Vagina (tissue), 2 donors: Measurements from ENCODE around the gene MRPL34.
"Not testable (repeated sequence)": the region's sequence is repeated elsewhere in the genome, so short reads cannot be mapped to it uniquely, and the experiment has no call there.

Source experiments
- POLR2A ChIP-seq, 2 donors: fragments of 450-650 bp; IDR thresholded peaks; one replicate each; pipeline ENCODE4 v1.6.1; 2017; ENCODE audit warnings: antibody characterized with exemption in 2 of 2, mild to moderate bottlenecking in 2 of 2, moderate library complexity in 2 of 2
- POLR2AphosphoS5 ChIP-seq, 2 donors: sonication (generic); formaldehyde crosslinking; IDR thresholded peaks; one replicate each; pipeline ENCODE4 v1.9.0; 2017; ENCODE audit warnings: antibody characterized with exemption in 2 of 2, mild to moderate bottlenecking in 2 of 2, low read depth in 1 of 2; ENCODE audit not compliant: insufficient read depth in 1 of 2
- TF ChIP-seq, protein P1 (sequence below), 3 experiments: fragments of 450-650 bp in 2 of 3; fragments of 200-600 bp in 1 of 3; sonication (generic) in 1 of 3; IDR thresholded peaks; one replicate each; pipeline ENCODE4 v1.5.1; 2017 to 2019; ENCODE audit warnings: antibody characterized with exemption in 3 of 3, mild to moderate bottlenecking in 2 of 3, moderate library complexity in 2 of 3

DNA sequence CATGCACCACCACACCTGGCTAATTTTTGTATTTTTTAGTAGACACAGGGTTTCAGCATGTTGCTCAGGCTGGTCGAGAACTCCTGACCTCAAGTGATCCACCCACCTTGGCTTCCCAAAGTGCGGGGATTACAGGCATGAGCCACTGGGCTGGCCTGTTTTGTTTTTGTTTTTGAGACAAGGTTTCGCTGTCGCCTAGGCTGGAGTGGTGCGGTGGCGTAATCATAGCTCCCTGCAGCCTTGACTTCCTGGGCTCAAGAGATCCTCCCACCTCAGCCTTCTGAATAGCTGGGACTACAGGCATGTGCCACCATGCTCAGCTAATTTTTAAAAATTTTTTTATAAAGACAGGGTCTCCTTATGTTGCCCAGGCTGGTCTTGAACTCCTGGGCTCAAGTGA lies 10.1 kb upstream of the MRPL34 start:
- TF ChIP-seq, protein P1, sequence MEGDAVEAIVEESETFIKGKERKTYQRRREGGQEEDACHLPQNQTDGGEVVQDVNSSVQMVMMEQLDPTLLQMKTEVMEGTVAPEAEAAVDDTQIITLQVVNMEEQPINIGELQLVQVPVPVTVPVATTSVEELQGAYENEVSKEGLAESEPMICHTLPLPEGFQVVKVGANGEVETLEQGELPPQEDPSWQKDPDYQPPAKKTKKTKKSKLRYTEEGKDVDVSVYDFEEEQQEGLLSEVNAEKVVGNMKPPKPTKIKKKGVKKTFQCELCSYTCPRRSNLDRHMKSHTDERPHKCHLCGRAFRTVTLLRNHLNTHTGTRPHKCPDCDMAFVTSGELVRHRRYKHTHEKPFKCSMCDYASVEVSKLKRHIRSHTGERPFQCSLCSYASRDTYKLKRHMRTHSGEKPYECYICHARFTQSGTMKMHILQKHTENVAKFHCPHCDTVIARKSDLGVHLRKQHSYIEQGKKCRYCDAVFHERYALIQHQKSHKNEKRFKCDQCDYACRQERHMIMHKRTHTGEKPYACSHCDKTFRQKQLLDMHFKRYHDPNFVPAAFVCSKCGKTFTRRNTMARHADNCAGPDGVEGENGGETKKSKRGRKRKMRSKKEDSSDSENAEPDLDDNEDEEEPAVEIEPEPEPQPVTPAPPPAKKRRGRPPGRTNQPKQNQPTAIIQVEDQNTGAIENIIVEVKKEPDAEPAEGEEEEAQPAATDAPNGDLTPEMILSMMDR (IDR thresholded peaks at IDR 0.05) = not testable (repeated sequence)
- not testable (repeated sequence) for TF ChIP-seq POLR2A (IDR thresholded peaks at IDR 0.05); POLR2AphosphoS5 (IDR thresholded peaks at IDR 0.05; ENCODE audit: insufficient read depth in 1 of 2, low read depth in 1 of 2)
